GM13977 (cell line): Measurements from ENCODE around the gene ARHGEF1.
A peak's percentile ranks its signal among the peaks of the same experiment; 100 is the strongest.

Source experiments
- DNase-seq: peaks from one replicate; pipeline ENCODE4 v3.0.0; 2012; ENCODE audit warnings: low spot score
- CTCF ChIP-seq: IDR thresholded peaks from 2 replicates; pipeline ENCODE4 v1.5.1; 2012; ENCODE audit warnings: mild to moderate bottlenecking, control low read depth; ENCODE audit not compliant: insufficient read depth; ENCODE audit errors: extremely low read depth, missing control alignments
- in situ Hi-C: fragments of 300-500 bp; cut with MboI; formaldehyde crosslinking; loops from one replicate; pipeline ENCODE4 v1.12.0; 2022; ENCODE audit warnings: low sequenced_read_pairs, low pct_unique_long_range_greater_than_20kb, mixed read lengths, inconsistent platforms; ENCODE audit not compliant: unreplicated experiment

ARHGEF1 gene

GRCh38 chr19:41882568-41883462 lies at the start of gene ARHGEF1:
Gene ARHGEF1 (plus strand): TSS chr19:41883184. CDS start chr19:41888083, 4,899 bp downstream.
- no peak for TF ChIP-seq CTCF
- in situ Hi-C loops = no loop called here
- peak; percentile 76 for DNase-seq

DNA sequence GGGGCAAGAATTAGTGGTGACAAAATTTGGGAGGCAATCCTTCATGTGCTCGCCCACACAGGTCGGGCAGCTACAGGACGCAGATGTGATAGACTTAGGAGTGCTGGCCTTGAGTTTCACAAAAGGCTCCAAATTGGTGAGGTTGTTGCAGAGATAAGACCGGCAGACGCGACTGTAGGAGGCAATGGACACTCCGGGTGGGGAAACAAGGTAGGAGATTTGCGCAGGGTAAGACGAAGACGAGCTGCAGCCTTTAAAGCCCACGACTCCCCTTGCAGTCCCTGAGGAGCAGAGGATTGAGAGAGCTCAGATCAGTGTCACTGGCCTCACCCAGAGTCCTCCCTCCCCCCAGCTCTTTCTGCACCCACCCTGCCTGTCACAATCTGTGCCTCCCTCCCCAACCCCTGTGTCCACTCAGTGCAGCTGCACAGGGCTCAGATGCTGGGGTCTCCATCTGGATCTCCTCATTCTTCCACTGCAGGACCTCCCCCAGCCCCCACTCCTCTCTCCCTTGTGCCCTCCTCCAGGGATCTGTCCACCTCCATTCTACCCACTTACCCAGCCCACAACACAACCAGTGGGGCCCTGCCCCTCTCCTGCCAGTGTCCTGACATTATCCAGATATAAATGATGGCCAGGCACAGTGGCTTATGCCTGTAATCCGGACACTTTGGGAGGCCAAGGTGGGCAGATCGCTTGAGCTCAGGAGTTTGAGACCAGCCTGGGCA lies 44.8 kb upstream of the ARHGEF1 start:
- in situ Hi-C loops = no loop called here
- TF ChIP-seq CTCF = no peak
- no peak for DNase-seq

DNA sequence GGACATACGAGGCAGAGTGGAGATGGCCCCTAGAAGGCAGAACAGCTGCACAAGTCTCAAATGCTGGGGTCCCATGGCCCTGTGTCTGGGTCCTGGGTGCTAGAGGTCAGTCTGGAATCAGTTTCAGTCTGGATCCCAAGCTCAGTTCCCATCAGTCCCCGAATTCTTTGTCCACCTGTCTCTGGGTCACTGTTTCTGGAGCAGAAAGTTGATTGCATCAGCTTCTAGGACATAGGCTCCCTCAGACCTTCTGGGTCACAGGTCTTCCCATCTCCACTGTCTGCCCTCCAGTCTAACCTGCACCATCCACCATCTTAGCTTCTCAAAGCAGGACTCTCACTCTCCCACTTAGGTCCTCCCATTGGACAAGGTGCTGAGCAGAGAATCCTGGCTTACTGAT lies 43.8 kb upstream of the ARHGEF1 start:
- no peak for DNase-seq
- in situ Hi-C loops = no loop called here
- no peak for TF ChIP-seq CTCF

DNA sequence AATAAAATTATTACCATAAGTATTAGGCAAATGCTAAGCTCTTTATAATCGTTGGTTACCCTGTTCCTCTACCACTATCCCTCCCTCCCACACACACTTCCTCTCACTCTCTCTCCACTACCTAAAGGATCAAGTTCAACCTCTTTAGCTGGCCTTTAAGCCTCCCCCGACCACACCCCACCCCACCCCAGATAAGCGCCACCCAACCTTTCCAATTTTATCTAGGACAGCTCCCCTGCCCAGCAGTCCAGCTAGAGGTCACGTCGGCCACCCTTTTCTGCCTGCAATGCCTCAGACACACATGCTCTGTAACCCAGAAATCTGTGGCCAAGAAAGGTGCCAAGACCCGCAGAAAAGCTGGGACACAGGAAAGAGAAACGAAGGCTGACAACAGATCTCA lies 39.6 kb upstream of the ARHGEF1 start:
- DNase-seq = no peak
- no peak for TF ChIP-seq CTCF
- in situ Hi-C loops = no loop called here

- TF ChIP-seq CTCF = no peak
- in situ Hi-C loops = no loop called here
- DNase-seq = no peak
Measured at GRCh38 chr19:41844601-41845000, 38.4 kb upstream of the ARHGEF1 start, which contains the start of gene LYPD4. Gene LYPD4 (minus strand): TSS chr19:41844683. CDS start chr19:41839285, 5,398 bp downstream.

DNA sequence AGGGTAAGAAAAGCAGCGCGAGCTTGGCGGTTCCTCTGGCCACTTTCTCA lies 38.2 kb upstream of the ARHGEF1 start, which contains the start of gene DMRTC2:
Gene DMRTC2 (plus strand): TSS at position 42 of the 50 bp plus-strand sequence. CDS start 2,387 bp downstream, outside the sequence.
- in situ Hi-C loops = no loop called here
- no peak for DNase-seq
- TF ChIP-seq CTCF = no peak
